SH-SY5Y (cell line): Measurements from ENCODE around the gene JPT2.

Source experiments
- GATA2 ChIP-seq: IDR thresholded peaks from 2 replicates; pipeline ENCODE4 v1.6.1; 2011; ENCODE audit warnings: mild to moderate bottlenecking, low read depth, low read length
- GATA3 ChIP-seq: IDR thresholded peaks from 2 replicates; pipeline ENCODE4 v1.6.1; 2011; ENCODE audit warnings: low read depth, mild to moderate bottlenecking, low read length, moderate library complexity

DNA sequence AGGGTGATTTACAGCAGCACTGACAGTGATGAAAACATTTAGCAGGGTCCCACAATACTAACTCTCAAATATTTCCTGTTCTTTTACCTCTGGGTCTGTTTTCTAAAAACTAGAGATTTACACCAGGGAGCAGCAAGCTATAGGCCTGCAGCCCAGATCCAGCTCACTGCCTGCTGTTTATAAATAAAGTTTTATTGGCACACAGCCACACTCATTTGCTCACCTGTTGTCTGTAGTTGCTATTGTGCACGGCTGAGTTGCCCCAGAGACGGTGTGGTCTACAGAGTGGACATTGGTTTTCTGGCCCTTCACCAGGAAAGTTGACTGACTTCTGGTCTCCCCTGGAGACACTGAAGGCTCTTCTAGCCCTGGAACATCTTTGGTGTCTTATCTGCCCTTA lies 16.3 kb upstream of the JPT2 start:
- no peak for TF ChIP-seq GATA3
- no peak for TF ChIP-seq GATA2
